Measurements from ENCODE around the gene ARMC8.

DNA sequence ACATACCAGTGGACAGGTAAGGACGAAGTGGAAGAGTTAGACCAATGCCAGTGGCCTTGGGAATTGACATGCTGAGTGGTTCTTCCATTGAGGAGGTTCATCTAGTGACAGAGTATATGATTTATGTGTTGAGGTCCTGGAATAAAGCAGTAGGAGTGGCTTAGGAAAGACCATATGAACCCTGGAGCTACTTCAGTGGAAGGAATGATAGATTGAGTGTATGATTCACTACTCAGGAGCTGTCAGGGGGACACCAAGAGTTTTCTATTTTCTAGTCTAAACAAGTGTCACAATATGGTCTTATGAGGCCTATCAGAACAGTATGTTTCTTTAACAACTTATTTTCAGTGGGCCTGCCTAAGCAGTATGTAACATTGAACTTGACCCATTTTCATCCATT lies 78.6 kb downstream of the ARMC8 start:
- TF ChIP-seq SIN3A (IDR thresholded peaks at IDR 0.05; ENCODE audit: borderline replicate concordance, insufficient read depth, low read length) (no peak), POLR2AphosphoS5 (IDR thresholded peaks at IDR 0.05; ENCODE audit: low read depth, low read length) (no peak), TAF1 (IDR thresholded peaks at IDR 0.05; ENCODE audit: borderline replicate concordance, insufficient read depth, low read length) (no peak)
- TF ChIP-seq, protein P1, sequence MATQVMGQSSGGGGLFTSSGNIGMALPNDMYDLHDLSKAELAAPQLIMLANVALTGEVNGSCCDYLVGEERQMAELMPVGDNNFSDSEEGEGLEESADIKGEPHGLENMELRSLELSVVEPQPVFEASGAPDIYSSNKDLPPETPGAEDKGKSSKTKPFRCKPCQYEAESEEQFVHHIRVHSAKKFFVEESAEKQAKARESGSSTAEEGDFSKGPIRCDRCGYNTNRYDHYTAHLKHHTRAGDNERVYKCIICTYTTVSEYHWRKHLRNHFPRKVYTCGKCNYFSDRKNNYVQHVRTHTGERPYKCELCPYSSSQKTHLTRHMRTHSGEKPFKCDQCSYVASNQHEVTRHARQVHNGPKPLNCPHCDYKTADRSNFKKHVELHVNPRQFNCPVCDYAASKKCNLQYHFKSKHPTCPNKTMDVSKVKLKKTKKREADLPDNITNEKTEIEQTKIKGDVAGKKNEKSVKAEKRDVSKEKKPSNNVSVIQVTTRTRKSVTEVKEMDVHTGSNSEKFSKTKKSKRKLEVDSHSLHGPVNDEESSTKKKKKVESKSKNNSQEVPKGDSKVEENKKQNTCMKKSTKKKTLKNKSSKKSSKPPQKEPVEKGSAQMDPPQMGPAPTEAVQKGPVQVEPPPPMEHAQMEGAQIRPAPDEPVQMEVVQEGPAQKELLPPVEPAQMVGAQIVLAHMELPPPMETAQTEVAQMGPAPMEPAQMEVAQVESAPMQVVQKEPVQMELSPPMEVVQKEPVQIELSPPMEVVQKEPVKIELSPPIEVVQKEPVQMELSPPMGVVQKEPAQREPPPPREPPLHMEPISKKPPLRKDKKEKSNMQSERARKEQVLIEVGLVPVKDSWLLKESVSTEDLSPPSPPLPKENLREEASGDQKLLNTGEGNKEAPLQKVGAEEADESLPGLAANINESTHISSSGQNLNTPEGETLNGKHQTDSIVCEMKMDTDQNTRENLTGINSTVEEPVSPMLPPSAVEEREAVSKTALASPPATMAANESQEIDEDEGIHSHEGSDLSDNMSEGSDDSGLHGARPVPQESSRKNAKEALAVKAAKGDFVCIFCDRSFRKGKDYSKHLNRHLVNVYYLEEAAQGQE (IDR thresholded peaks at IDR 0.05; ENCODE audit: insufficient read depth in 1 of 2, low read depth in 2 of 2, low read length in 2 of 2): no peak

Data from PFSK-1 (cell line).